Lung (tissue), 12 donors: Measurements from ENCODE around the gene NAALADL2. TPM values are rescaled to one million over a fixed set of nuclear protein-coding genes. Genes with fewer than 3 reads are reported as not detected.
A peak's percentile ranks its signal among the peaks of the same experiment; 100 is the strongest.

Source experiments
- ATAC-seq: fragments of 200-7000 bp; cut with Tn5 transposase; one replicate; pipeline ENCODE4 v1.9.1; 2020; ENCODE audit warnings: moderate number of reproducible peaks; ENCODE audit not compliant: insufficient read depth, low FRiP score
- DNase-seq, 3 donors: peaks; one replicate each; pipeline ENCODE4 v3.0.0-alpha.2; 2013 to 2017
- H3K27ac ChIP-seq, 2 donors: one replicate each; pipeline ENCODE4 v1.5.1; 2013; ENCODE audit warnings: mild to moderate bottlenecking in 2 of 2, moderate library complexity in 2 of 2, control low read depth in 1 of 2, inconsistent platforms in 1 of 2, low read depth in 1 of 2, low read length in 1 of 2
- H3K27me3 ChIP-seq, 3 donors: one replicate each; pipeline ENCODE4 v1.5.1; 2013; ENCODE audit warnings: low read length in 2 of 3; ENCODE audit not compliant: control insufficient read depth in 3 of 3, insufficient read depth in 3 of 3
- H3K36me3 ChIP-seq, 4 donors: one replicate each; pipeline ENCODE4 v1.5.1; 2013; ENCODE audit warnings: low read length in 4 of 4, mild to moderate bottlenecking in 1 of 4, moderate library complexity in 1 of 4; ENCODE audit not compliant: control insufficient read depth in 4 of 4, insufficient read depth in 4 of 4
- H3K4me1 ChIP-seq, 5 donors: one replicate each; pipeline ENCODE4 v1.5.1; 2013; ENCODE audit warnings: low read length in 5 of 5, mild to moderate bottlenecking in 2 of 5, moderate library complexity in 1 of 5; ENCODE audit not compliant: control insufficient read depth in 5 of 5, insufficient read depth in 5 of 5
- H3K4me3 ChIP-seq: one replicate; pipeline ENCODE4 v1.5.1; 2013; ENCODE audit warnings: mild to moderate bottlenecking, control low read depth, moderate library complexity
- H3K9ac ChIP-seq, 2 donors: one replicate each; pipeline ENCODE4 v1.5.1; 2013; ENCODE audit warnings: low read length in 2 of 2, control low read depth in 1 of 2; ENCODE audit not compliant: insufficient read depth in 1 of 2
- H3K9me3 ChIP-seq, 4 donors: one replicate each; pipeline ENCODE4 v1.5.1; 2013; ENCODE audit warnings: low read length in 3 of 4, mild to moderate bottlenecking in 1 of 4, moderate library complexity in 1 of 4; ENCODE audit not compliant: control insufficient read depth in 4 of 4, insufficient read depth in 3 of 4
- CTCF ChIP-seq: IDR thresholded peaks from 2 replicates; pipeline ENCODE4 v1.5.1; 2012; ENCODE audit warnings: mild to moderate bottlenecking; ENCODE audit errors: control extremely low read depth, extremely low read depth
- WGBS, 2 donors: extraction: QIAGEN DNeasy Blood & Tissue Kit; methylation state at CpG; one replicate each; pipeline ENCODE4 v1.1.7; 2013; 5-methylcytosine and 5-hydroxymethylcytosine counted together
- polyA plus RNA-seq, 2 donors: library from polyadenylated mRNA; stranded (reverse); fragments of 200-250 nt; gene quantifications; one replicate each; pipeline ENCODE4 v1.2.1, GENCODE V29; 2013
- total RNA-seq, 2 donors: library from RNA; depleted of rRNA in 1 of 2; stranded (reverse); fragments of >200 nt in 1 of 2; gene quantifications; one replicate each; pipeline ENCODE4 v1.2.1, GENCODE V29; 2014 to 2021
- donor health status: control.
- donor health status: control.
- donor health status: Bipolar disorder and iron deficiency.
- donor health status: healthy.
- donor health status: DM: yes; HTN: yes; CAD: no.

The NAALADL2 gene
- total and polyA plus RNA-seq, 4 donors: 0.49 to 46.7 (median 4.7) TPM

- ATAC-seq: no peak
- Histone ChIP-seq H3K36me3 (no peaks in the 10 kb centered on the region), H3K9ac (no peak overlapping the region), H3K9me3 (peaks cover 0 to 2% (median 0%) of the 10 kb centered on the region in 4 donors), H3K27me3 (no peaks in the 10 kb centered on the region), H3K27ac (no peak overlapping the region), H3K4me3 (no peak overlapping the region), H3K4me1 (no peaks in the 10 kb centered on the region)
- WGBS, 2 donors: 57 to 71% methylated on average over 3 of the region's 3 CpGs
- no peak for TF ChIP-seq CTCF
- DNase-seq: no peak
These were observed 348.2 kb downstream of the NAALADL2 start for GRCh38 chr3:175207361-175207760.

GRCh38 chr3:175208326-175208725 lies 349.2 kb downstream of the NAALADL2 start:
- peak overlapping the region in 1 of 2 donors; percentile 9 for H3K9ac ChIP-seq
- no peak overlapping the region for H3K4me3 ChIP-seq
- no peak overlapping the region for H3K27ac ChIP-seq
- ATAC-seq: no peak
- H3K36me3 ChIP-seq: no peaks in the 10 kb centered on the region
- TF ChIP-seq CTCF: no peak
- peaks cover 0 to 2% (median 0%) of the 10 kb centered on the region in 4 donors for H3K9me3 ChIP-seq
- no peaks in the 10 kb centered on the region for H3K4me1 ChIP-seq
- no peaks in the 10 kb centered on the region for H3K27me3 ChIP-seq
- WGBS, 2 donors: 74 to 85% methylated on average over 5 of the region's 5 CpGs
- no peak for DNase-seq

- H3K9ac ChIP-seq: no peak overlapping the region
- no peak for ATAC-seq
- no peaks in the 10 kb centered on the region for H3K4me1 ChIP-seq
- no peak for TF ChIP-seq CTCF
- DNase-seq: no peak
- H3K27me3 ChIP-seq: no peaks in the 10 kb centered on the region
- WGBS, 2 donors: 81 to 88% methylated on average over 2 of the region's 2 CpGs
- no peak overlapping the region for H3K4me3 ChIP-seq
- H3K27ac ChIP-seq: no peak overlapping the region
- no peaks in the 10 kb centered on the region for H3K36me3 ChIP-seq
- no peaks in the 10 kb centered on the region for H3K9me3 ChIP-seq
These were observed 352.3 kb downstream of the NAALADL2 start for GRCh38 chr3:175211466-175211865.

- DNase-seq (no peak), ATAC-seq (peak; percentile 47)
- Histone ChIP-seq H3K27ac (no peak overlapping the region), H3K36me3 (no peaks in the 10 kb centered on the region), H3K4me1 (no peaks in the 10 kb centered on the region), H3K9me3 (no peaks in the 10 kb centered on the region), H3K4me3 (no peak overlapping the region), H3K9ac (no peak overlapping the region), H3K27me3 (no peaks in the 10 kb centered on the region)
- TF ChIP-seq CTCF: no peak
- 68 to 78% methylated on average over 3 of the region's 3 CpGs for WGBS, 2 donors
These were observed 353.8 kb downstream of the NAALADL2 start for GRCh38 chr3:175212896-175213295.
